GM12878 (cell line): Measurements from ENCODE around the gene OTULINL. TPM values are rescaled to one million over a fixed set of nuclear protein-coding genes. Genes with fewer than 3 reads are reported as not detected.

Source experiments
- ATAC-seq: fragments of 200-7000 bp; cut with Tn5 transposase; 3 replicates; pipeline ENCODE4 v1.9.1; 2020; ENCODE audit warnings: mild to moderate bottlenecking, moderate library complexity
- BruUV-seq: library from RNA; stranded (reverse); fragments of 400-500 nt; replicated peaks from 2 replicates; lab custom pipeline; 2021; lab: Mats Ljungman, UMichigan
- CTCF ChIA-PET: fragments of 300-600 bp; sonication (Branson Sonifier 250); formaldehyde crosslinking; extraction: SDS; loops from one replicate; lab custom pipeline; 2021; ENCODE audit warnings: inconsistent platforms; lab: Yijun Ruan, JAX
- POLR2A ChIA-PET: fragments of 350-600 bp; formaldehyde crosslinking; extraction: SDS; loops from one replicate; lab custom pipeline; 2021; ENCODE audit warnings: inconsistent platforms; lab: Charles Lee
- RAD21 ChIA-PET: fragments of 300-600 bp; sonication (Branson Sonifier 250); formaldehyde crosslinking; loops from one replicate; lab custom pipeline; 2023; ENCODE audit warnings: antibody characterized with exemption; ENCODE audit not compliant: unreplicated experiment; lab: Charles Lee
- SMC1A ChIA-PET: fragments of 300-600 bp; sonication (Branson Sonifier 250); formaldehyde crosslinking; loops from one replicate; lab custom pipeline; 2023; ENCODE audit not compliant: unreplicated experiment, uncharacterized antibody; lab: Charles Lee
- DNase-seq: peaks from one replicate; pipeline ENCODE4 v3.0.0-alpha.2; 2011; ENCODE audit warnings: low read depth, low spot score
- FAIRE-seq: peaks from 3 replicates; lab custom pipeline; 2011; peaks lifted over from hg19 to GRCh38; lab: Jason Lieb, UNC
- H2AFZ ChIP-seq: 2 replicates; pipeline ENCODE4 v1.6.0; 2011; ENCODE audit warnings: low read depth, low read length, control low read depth; ENCODE audit not compliant: control insufficient read depth
- H3K27ac ChIP-seq: 2 replicates; pipeline ENCODE4 v1.5.1; 2011; ENCODE audit warnings: control low read depth; ENCODE audit not compliant: control insufficient read depth, insufficient read depth
- H3K27me3 ChIP-seq, 2 experiments: replicated peaks in 1 of 2; 2 replicates each; pipeline versions ENCODE4 v1.6.0 to v1.6.1; 2011; ENCODE audit warnings: low read length in 1 of 2; ENCODE audit not compliant: control insufficient read depth in 2 of 2, insufficient read depth in 2 of 2
- H3K36me3 ChIP-seq, 2 experiments: 2 replicates each; pipeline ENCODE4 v1.5.1; 2011; ENCODE audit warnings: low read length in 1 of 2; ENCODE audit not compliant: control insufficient read depth in 2 of 2, insufficient read depth in 2 of 2
- H3K4me1 ChIP-seq: 2 replicates; pipeline ENCODE4 v1.6.1; 2011; ENCODE audit warnings: mild to moderate bottlenecking, low read length, moderate library complexity, mixed read lengths; ENCODE audit not compliant: control insufficient read depth, insufficient read depth
- H3K4me2 ChIP-seq: 2 replicates; pipeline ENCODE4 v1.6.0; 2011; ENCODE audit warnings: control low read depth; ENCODE audit not compliant: control insufficient read depth, insufficient read depth
- H3K4me3 ChIP-seq: fragments of 200-600 bp; sonication (generic); 2 replicates; pipeline ENCODE4 v1.5.1; 2016
- H3K79me2 ChIP-seq: 2 replicates; pipeline ENCODE4 v1.6.0; 2011; ENCODE audit warnings: low read length; ENCODE audit not compliant: control insufficient read depth, insufficient read depth
- H3K9ac ChIP-seq: 2 replicates; pipeline ENCODE4 v1.8.0; 2011; ENCODE audit warnings: low read length, control low read depth, mixed read lengths; ENCODE audit not compliant: control insufficient read depth, insufficient read depth
- H3K9me3 ChIP-seq: replicated peaks from 3 replicates; pipeline ENCODE4 v1.5.1; 2011; ENCODE audit warnings: mild to moderate bottlenecking, low read length; ENCODE audit not compliant: control insufficient read depth, insufficient read depth
- H4K20me1 ChIP-seq: 2 replicates; pipeline ENCODE4 v1.6.0; 2011; ENCODE audit not compliant: control insufficient read depth, insufficient read depth
- CBFB ChIP-seq: IDR thresholded peaks from 2 replicates; pipeline ENCODE4 v1.6.1; 2016; ENCODE audit warnings: antibody characterized with exemption, low read depth
- CHD2 ChIP-seq: IDR thresholded peaks from 2 replicates; pipeline ENCODE4 v1.6.1; 2011; ENCODE audit warnings: low read depth, low read length, improper control_type of control experiment, borderline replicate concordance
- NFIC ChIP-seq: IDR thresholded peaks from 2 replicates; pipeline ENCODE4 v1.6.1; 2012; ENCODE audit warnings: low read depth, mild to moderate bottlenecking, inconsistent platforms, low read length, moderate library complexity
- NR2C1 ChIP-seq: fragments of 450-650 bp; IDR thresholded peaks from 2 replicates; pipeline ENCODE4 v1.6.1; 2017; ENCODE audit warnings: antibody characterized with exemption, mild to moderate bottlenecking, moderate library complexity
- RUNX3 ChIP-seq: IDR thresholded peaks from 2 replicates; pipeline ENCODE4 v1.6.1; 2012; ENCODE audit warnings: low read length, inconsistent platforms
- STAT3 ChIP-seq: IDR thresholded peaks from 2 replicates; pipeline ENCODE4 v1.6.1; 2011; ENCODE audit warnings: low read depth, low read length, improper control_type of control experiment
- YY1 ChIP-seq: IDR thresholded peaks from 2 replicates; pipeline ENCODE4 v1.6.1; 2011; ENCODE audit warnings: low read depth, mild to moderate bottlenecking, low read length
- WGBS: methylation state at CpG from one replicate; pipeline ENCODE4 v1.1.6; 2016; ENCODE audit warnings: low lambda C conversion rate; ENCODE audit not compliant: insufficient replicate concordance, insufficient coverage; ENCODE audit errors: missing lambda C conversion rate; 5-methylcytosine and 5-hydroxymethylcytosine counted together
- in situ Hi-C: fragments of 300-500 bp; cut with MboI; formaldehyde crosslinking; loops from 9 replicates; pipeline ENCODE4 v1.14.3; 2018; ENCODE audit warnings: mixed read lengths
- intact Hi-C: fragments of 100-400 bp; cut with micrococcal nuclease; formaldehyde crosslinking; loops from one replicate; pipeline ENCODE4 v1.14.2; 2022; ENCODE audit not compliant: unreplicated experiment
- polyA plus RNA-seq, 11 experiments: library from polyadenylated mRNA; depleted of rRNA in 4 of 11; unstranded in 6 of 11; stranded (reverse) in 5 of 11; fragments of >200 nt; fragmentation: Nextera tagmentation in 4 of 11; fragmentation: Illumina TruSeq in 1 of 11; extraction: Ambion mirVana in 4 of 11; extraction: Trizol in 1 of 11; gene quantifications; 1 replicate in 1 of 11; 2 replicates in 10 of 11; pipeline versions ENCODE4 v1.2.1 to v1.2.3, GENCODE V29; 2011 to 2016; ENCODE audit warnings: inconsistent platforms in 2 of 11, missing spikeins in 2 of 11, low read depth in 1 of 11
- total RNA-seq, 4 experiments: library from RNA; depleted of rRNA in 3 of 4; stranded (reverse); fragments of >200 nt in 3 of 4; fragmentation: Illumina TruSeq in 1 of 4; extraction: Trizol in 1 of 4; gene quantifications; 2 replicates each; pipeline versions ENCODE4 v1.2.1 to v1.2.3, GENCODE V29; 2013 to 2021
- TF ChIP-seq, protein P1 (sequence below): IDR thresholded peaks from 2 replicates; pipeline ENCODE4 v1.6.1; 2012; ENCODE audit warnings: improper control_type of control experiment, low read depth, low read length; ENCODE audit not compliant: insufficient replicate concordance

The OTULINL gene
- total and polyA plus RNA-seq, 10 of the 15 experiments (the other 5 are each of a cell fraction or from before 2014, with no cell fraction given), result 0.60 to 4.7 (median 1.8) TPM

DNA sequence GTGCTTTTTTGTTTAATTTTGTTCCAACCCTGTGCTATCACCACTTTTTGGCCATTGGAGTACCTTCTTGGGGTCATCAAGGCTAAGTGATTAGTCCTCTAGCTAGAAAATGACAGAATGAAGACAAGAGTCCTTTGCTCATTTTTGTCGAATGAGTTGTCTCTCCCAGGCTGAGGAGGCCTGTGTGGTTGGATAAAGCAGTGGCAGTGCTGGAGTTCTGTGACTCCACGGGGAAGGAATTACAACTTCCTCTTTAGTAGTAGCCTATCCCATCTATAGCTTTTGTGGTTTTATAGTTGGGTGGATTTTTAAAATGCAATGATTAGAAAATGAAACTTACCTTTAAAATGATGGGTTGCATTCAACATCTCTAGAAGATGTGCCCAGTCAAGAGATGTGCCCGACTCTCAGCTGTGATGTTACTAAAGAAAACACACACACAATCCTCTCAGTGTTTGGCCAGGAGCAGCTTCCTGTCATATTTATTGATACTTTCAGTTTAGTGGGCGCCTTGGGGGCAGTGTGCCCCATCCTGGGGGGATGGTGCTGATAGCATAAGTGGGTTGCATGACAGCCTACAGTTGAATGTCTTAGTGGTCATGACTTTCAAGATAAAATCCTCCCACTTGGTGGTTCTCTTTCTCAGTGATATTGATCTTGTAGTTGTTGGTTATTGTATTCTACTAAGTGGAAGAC lies 11.9 kb downstream of the OTULINL start:
- Histone ChIP-seq H3K4me2 (no peak overlapping the region), H3K4me1 (peaks cover 62% of the 10 kb centered on the region), H3K79me2 (peaks cover 1% of the 10 kb centered on the region; the same call in 1 of the 2 replicates), H3K9me3 (no peaks in the 10 kb centered on the region), H2AFZ (no peak overlapping the region), H3K4me3 (no peak overlapping the region), H4K20me1 (no peaks in the 10 kb centered on the region), H3K9ac (no peak overlapping the region), H3K27me3 (no peaks in the 10 kb centered on the region), H3K27ac (no peak overlapping the region), H3K36me3 (no peaks in the 10 kb centered on the region)
- no TSS peak for BruUV-seq
- POLR2A ChIA-PET, result no interaction called here
- RAD21 ChIA-PET, result interaction anchor here (1.3 kb wide), 1 partner anchor 56 kb away, joined by 5 read pairs; no protein-coding TSS in a partner anchor
- ATAC-seq, result peak; percentile 17
- TF ChIP-seq, protein P1, sequence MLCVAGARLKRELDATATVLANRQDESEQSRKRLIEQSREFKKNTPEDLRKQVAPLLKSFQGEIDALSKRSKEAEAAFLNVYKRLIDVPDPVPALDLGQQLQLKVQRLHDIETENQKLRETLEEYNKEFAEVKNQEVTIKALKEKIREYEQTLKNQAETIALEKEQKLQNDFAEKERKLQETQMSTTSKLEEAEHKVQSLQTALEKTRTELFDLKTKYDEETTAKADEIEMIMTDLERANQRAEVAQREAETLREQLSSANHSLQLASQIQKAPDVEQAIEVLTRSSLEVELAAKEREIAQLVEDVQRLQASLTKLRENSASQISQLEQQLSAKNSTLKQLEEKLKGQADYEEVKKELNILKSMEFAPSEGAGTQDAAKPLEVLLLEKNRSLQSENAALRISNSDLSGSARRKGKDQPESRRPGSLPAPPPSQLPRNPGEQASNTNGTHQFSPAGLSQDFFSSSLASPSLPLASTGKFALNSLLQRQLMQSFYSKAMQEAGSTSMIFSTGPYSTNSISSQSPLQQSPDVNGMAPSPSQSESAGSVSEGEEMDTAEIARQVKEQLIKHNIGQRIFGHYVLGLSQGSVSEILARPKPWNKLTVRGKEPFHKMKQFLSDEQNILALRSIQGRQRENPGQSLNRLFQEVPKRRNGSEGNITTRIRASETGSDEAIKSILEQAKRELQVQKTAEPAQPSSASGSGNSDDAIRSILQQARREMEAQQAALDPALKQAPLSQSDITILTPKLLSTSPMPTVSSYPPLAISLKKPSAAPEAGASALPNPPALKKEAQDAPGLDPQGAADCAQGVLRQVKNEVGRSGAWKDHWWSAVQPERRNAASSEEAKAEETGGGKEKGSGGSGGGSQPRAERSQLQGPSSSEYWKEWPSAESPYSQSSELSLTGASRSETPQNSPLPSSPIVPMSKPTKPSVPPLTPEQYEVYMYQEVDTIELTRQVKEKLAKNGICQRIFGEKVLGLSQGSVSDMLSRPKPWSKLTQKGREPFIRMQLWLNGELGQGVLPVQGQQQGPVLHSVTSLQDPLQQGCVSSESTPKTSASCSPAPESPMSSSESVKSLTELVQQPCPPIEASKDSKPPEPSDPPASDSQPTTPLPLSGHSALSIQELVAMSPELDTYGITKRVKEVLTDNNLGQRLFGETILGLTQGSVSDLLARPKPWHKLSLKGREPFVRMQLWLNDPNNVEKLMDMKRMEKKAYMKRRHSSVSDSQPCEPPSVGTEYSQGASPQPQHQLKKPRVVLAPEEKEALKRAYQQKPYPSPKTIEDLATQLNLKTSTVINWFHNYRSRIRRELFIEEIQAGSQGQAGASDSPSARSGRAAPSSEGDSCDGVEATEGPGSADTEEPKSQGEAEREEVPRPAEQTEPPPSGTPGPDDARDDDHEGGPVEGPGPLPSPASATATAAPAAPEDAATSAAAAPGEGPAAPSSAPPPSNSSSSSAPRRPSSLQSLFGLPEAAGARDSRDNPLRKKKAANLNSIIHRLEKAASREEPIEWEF, result peak; percentile 17
- TF ChIP-seq CHD2 (no peak), RUNX3 (peak; percentile 38; the same call in 1 of the 2 replicates), STAT3 (no peak), NFIC (0 out of 2 replicates have a peak, but pooled peaks have one; percentile 26), NR2C1 (no peak), YY1 (no peak), CBFB (0 out of 2 replicates have a peak, but pooled peaks have one; percentile 13)
- 26% methylated on average over 4 of the region's 4 CpGs for WGBS
- CTCF ChIA-PET, result interaction anchor here (1.4 kb wide), 1 partner anchor 20 kb away, joined by 3 read pairs; no protein-coding TSS in a partner anchor
- intact Hi-C loops, result no loop called here
- no peak for FAIRE-seq
- SMC1A ChIA-PET, result interaction anchor here (0.5 to 0.7 kb wide), 2 partner anchors 9 to 350 kb away, joined by 3 read pairs; no protein-coding TSS in a partner anchor
- in situ Hi-C loops, result no loop called here
- DNase-seq, result no peak
